Astrocyte (in vitro differentiated cells and primary cell): ENCODE data around the gene CD300A.

ENCODE experiments used
- EZH2 ChIP-seq: IDR thresholded peaks from 2 replicates; pipeline ENCODE4 v1.6.1; 2012; ENCODE audit warnings: mild to moderate bottlenecking, low read length, inconsistent platforms; ENCODE audit not compliant: insufficient read depth
- TF ChIP-seq, protein P1 (sequence below): IDR thresholded peaks from 2 replicates; pipeline ENCODE4 v1.5.1; 2011; ENCODE audit warnings: low read depth, mild to moderate bottlenecking, inconsistent platforms, low read length, moderate library complexity; ENCODE audit not compliant: insufficient read depth

GRCh38 chr17:74475189-74475588 is 8.8 kb downstream of the CD300A start:
- TF ChIP-seq, protein P1, sequence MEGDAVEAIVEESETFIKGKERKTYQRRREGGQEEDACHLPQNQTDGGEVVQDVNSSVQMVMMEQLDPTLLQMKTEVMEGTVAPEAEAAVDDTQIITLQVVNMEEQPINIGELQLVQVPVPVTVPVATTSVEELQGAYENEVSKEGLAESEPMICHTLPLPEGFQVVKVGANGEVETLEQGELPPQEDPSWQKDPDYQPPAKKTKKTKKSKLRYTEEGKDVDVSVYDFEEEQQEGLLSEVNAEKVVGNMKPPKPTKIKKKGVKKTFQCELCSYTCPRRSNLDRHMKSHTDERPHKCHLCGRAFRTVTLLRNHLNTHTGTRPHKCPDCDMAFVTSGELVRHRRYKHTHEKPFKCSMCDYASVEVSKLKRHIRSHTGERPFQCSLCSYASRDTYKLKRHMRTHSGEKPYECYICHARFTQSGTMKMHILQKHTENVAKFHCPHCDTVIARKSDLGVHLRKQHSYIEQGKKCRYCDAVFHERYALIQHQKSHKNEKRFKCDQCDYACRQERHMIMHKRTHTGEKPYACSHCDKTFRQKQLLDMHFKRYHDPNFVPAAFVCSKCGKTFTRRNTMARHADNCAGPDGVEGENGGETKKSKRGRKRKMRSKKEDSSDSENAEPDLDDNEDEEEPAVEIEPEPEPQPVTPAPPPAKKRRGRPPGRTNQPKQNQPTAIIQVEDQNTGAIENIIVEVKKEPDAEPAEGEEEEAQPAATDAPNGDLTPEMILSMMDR = no peak
- no peak for TF ChIP-seq EZH2
